Kasumi-1 (cell line): ENCODE measurements around the gene DNAH7.
A peak's percentile ranks its signal among the peaks of the same experiment; 100 is the strongest.
"Not testable (repeated sequence)": the region's sequence is repeated elsewhere in the genome, so short reads cannot be mapped to it uniquely, and the experiment has no call there.

Source experiments
- DNase-seq, 2 experiments: peaks; one replicate each; lab custom pipeline; 2025; lab: John Stamatoyannopoulos, UW

Gene DNAH7

GRCh38 chr2:196068271-196069209, at the start of gene DNAH7:
TSS of gene DNAH7 (minus strand) at chr2:196068837. CDS start at chr2:196068711, 126 bp downstream.
- DNase-seq = peak; percentile 96 to 97

GRCh38 chr2:196117214-196117705, 48.6 kb upstream of the DNAH7 start:
- DNase-seq = no peak

DNA sequence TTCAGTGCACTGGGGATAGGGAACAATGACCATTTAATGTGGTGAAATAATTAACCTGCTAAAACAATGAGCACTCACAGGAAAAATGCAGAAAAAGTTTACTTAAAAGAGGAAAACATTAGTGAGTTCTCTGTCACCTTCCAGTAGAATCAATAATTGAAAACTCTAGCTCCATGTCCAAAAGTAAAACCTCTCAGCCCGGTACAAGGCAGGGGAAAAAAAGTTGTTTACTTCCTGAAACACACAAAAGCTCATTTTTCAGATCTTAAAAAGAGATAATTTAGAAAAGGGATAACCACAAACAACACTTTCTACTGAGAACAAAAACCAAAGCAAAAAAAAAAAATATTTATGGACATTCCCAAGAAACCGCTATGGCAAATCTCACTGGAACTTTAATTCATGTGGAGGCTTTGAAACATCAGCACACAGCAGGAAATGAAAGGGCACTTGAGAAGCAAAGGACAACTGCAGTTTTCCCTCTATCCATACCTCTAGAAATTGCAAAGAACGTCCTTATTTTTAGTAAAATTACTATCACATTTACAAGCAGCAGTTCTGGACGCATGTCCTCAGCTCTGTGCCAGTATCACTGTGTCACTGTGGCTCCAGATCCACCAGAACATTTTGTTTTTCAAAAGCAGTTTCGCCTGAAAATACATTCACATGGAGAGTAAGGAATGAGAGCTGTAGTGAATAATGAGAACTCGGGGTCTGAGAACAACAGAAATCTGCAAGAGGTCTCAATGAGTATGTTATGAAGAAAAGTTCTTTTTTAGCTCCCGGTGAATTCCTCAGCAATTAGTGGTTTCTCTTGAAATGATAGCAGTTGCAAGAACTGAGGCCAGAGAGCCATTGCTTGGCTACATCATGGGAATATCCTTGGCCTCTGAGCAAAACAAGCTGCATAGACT, 44.7 kb upstream of the DNAH7 start:
- DNase-seq = no peak

DNA sequence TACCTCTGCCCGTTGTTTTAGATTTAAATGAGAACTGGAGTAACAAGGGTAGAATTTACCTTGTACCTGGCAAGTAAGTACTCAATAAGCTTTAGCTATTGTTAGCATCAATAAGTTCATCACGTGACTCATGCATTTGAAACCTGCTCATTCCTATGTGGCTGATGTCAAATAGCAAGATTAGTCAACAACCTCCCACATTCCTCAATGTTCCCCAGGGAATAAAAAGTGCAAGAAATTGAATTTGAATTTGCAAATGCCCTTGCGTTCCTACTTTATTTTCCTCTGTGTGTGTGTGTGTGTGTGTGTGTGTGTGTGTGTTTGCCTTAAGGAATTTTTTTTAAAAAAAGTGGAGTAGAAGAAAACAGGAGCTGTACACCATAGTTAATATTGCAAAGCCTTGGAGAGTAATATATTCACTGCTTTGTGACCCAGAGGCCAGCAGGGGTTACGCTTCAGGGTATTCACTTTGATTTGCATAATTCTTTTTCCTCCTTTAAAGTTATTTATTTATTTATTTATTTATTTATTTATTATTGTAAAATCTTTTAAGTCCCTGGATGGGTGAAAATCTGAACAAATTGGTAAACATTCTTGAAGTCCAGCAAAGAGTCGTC, 43.9 kb upstream of the DNAH7 start:
- DNase-seq = no peak

DNA sequence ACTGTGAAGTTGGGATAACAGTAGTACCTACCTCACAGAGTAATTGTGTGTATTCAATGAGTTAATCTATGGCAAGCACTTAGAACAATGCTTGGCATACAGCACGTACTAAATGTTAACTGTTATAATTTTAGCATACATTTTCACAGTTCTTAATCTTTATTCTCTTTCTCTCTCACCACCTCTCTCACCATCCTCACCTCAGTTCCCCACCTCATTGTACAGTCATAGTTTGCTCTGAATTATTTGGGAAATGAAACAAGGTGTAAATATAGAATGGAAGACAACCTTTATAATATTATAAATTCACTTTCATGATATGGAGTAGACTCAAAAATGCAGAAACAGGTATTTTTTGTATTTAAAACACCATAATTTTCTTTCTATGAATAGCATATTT, 40.0 kb upstream of the DNAH7 start:
- DNase-seq = no peak

DNA sequence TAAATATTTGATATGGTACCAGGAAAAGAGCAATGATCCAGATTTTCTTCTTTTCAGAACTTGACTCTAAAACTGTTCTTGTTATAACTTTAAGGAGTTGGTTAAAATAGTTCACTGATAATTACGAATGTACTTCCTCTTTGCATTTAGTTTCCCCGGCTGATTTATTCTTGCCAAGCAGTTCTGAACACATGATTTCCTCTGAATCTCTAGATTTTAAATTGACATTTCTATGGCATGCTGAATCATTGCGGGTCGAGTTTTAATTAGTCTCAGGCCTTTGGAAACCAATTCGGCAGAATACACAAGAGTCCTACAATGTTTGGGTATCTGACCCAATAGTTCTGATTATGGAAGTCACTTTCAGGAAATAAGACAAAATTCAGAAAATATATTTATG, 37.3 kb upstream of the DNAH7 start:
- peak; percentile 82 to 86 for DNase-seq

DNA sequence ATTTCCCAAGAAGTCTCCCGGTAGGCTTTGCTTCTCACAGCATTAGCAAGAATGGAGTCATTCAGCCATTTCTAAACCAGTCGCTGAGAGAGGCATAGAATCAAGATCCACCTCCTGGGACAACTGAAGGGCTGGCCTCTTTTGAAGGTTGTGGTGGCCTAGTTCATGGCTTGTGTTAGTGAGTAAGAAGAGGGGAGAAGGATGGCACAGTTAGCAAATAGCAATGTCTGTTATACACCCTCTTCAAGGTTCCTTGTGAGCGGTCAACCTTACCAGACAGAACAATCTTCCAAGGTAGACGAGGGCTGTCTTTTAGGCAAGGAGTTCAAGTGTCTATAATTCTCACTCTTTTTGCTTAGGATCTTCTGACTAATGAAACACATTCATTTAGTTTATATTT, 35.4 kb upstream of the DNAH7 start:
- DNase-seq = no peak

GRCh38 chr2:196103626-196104025, 35.0 kb upstream of the DNAH7 start:
- DNase-seq = no peak

DNA sequence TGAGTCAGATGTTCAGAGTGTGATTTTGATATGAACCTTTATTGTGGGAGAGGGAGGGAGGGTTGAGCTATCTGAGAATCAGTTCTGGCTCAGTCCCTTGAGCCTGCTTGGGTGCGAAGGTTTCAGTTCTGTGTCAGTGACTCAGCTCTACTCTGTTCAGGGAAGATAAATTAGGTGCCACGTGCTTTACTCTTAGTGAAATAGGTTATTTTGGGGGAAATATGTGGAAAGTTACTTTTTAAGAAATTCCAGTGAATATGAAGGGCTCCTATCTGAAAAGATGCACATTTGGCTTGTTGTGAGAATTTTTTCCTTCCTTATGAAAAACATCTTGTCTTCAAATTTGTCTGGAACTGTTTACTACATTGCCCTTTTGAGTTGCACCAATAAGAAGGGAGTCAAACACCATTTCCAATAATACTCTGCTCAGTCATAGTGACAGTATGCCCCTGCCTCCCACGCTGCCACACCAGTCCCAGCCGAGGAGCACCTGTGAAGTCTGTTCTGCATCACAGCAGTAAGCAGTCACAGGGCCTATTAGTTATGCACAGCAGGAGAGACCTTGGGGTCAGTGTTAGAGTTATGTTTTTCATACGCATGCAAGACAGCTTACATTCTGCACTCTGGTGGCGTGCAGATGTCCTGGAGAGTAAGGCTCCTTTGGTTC, 32.8 kb upstream of the DNAH7 start:
- DNase-seq = no peak

GRCh38 chr2:196099916-196100315, 31.3 kb upstream of the DNAH7 start:
- no peak for DNase-seq

GRCh38 chr2:196097864-196098660, 29.4 kb upstream of the DNAH7 start:
- no peak for DNase-seq

- no peak for DNase-seq
Observed at GRCh38 chr2:196096982-196097745, 28.5 kb upstream of the DNAH7 start.

DNA sequence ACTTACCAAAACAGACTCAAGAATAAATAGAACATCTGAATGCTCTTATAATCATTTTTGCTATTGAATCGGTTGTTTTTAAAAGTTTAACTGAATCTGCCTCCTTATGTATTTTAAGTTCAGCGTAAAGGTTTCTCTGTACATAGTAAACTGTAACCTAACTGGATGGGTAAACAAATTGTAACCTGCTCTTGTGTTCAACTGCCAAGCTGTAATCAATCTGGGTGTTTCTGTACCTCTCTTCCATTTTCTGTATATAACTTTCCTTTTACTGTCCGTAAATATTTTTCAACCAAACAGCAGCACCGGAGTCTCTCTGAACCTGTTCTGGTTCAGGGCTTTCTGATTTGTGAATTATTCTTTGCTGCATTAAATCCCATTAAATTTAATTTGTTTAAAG, 27.6 kb upstream of the DNAH7 start:
- no peak for DNase-seq

DNA sequence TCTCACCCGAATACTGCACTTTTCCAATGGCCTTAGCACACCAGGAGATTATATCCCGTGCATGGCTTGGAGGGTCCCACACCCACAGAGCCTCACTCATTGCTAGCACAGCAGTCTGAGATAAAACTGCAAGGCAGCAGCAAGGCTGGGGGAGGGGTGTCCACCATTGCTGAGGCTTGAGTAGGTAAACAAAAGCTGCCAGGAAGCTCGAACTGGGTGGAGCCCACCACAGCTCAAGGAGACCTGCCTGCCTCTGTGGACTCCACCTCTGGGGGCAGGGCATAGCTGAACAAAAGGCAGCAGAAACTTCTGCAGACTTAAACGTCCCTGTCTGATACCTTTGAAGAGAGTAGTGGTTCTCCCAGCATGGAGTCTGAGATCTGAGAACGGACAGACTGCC, 20.8 kb upstream of the DNAH7 start:
- DNase-seq = not testable (repeated sequence)

- peak; percentile 35 to 55 for DNase-seq
Observed at GRCh38 chr2:196088203-196088602, 19.6 kb upstream of the DNAH7 start.

- no peak for DNase-seq
Observed at GRCh38 chr2:196086517-196087368, 18.1 kb upstream of the DNAH7 start.

- DNase-seq = no peak
Observed at GRCh38 chr2:196083601-196084000, 15.0 kb upstream of the DNAH7 start.

- DNase-seq = no peak
Observed at GRCh38 chr2:196080526-196080925, 11.9 kb upstream of the DNAH7 start.

DNA sequence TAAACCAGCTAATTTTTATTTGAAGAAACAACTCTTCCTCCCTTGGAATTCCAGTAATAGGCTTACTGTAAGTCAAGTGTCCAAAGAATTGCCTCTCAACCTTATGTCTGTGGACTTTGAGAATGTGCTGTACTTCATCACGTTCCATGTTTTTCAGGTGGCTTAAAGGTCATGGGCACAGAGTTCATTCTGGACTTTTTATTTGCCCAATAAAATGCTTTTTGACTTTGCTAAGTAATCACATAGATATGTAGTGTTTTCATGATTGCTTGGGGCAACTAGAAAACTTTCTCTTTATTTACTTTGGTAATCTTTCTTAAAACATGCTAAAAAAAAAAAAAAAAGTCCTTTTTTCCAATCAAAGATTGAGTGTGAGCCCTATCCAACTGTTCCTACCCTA, 10.4 kb upstream of the DNAH7 start:
- no peak for DNase-seq
